NCI-H2029 (cell line): Measurements from ENCODE around the gene OR56A5.
"Not testable (repeated sequence)": the region's sequence is repeated elsewhere in the genome, so short reads cannot be mapped to it uniquely, and the experiment has no call there.

Source experiments
- DNase-seq: peaks from one replicate; lab custom pipeline; 2025; lab: John Stamatoyannopoulos, UW

OR56A5 gene, protein sequence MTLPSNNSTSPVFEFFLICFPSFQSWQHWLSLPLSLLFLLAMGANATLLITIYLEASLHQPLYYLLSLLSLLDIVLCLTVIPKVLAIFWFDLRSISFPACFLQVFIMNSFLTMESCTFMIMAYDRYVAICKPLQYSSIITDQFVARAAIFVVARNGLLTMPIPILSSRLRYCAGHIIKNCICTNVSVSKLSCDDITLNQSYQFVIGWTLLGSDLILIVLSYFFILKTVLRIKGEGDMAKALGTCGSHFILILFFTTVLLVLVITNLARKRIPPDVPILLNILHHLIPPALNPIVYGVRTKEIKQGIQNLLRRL

GRCh38 chr11:5968394-5968793 lies at the start of gene OR56A5:
OR56A5 (minus strand) TSS chr11:5968494; CDS start chr11:5968494, 0 bp downstream.
- no peak for DNase-seq

GRCh38 chr11:6013042-6013441 lies 44.7 kb upstream of the OR56A5 start:
- DNase-seq, result no peak

DNA sequence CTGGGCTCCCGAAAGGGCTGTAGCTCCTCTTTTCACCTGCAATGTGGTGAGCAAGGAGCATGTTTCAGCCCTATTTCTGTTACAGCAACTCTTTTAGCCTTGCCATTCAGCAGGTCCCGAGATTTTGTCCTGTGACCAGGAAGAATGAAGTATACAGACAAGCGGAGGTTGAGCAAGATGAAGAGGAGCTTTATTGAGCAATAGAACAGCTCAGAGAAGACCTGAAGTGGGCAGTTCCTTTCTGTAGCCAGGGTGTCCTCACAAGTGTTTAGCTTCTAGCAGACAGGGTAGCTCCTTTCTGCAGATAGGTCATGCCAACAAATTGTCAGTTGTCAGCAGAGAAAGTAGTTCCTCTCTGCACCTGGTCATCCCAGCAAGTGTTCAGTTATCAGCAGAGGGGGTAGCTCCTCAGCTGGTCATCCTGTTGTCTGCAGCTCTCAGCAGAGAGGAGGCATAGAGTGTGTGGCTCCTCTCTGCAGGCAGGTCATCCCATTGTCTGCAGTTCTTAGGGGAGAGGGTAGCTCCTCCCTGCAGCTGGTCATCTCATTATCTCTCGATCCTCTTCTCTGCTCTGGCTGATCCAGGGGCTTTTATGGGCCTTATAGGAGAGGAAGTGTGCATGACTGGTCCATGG lies 43.9 kb upstream of the OR56A5 start:
- no peak for DNase-seq

DNA sequence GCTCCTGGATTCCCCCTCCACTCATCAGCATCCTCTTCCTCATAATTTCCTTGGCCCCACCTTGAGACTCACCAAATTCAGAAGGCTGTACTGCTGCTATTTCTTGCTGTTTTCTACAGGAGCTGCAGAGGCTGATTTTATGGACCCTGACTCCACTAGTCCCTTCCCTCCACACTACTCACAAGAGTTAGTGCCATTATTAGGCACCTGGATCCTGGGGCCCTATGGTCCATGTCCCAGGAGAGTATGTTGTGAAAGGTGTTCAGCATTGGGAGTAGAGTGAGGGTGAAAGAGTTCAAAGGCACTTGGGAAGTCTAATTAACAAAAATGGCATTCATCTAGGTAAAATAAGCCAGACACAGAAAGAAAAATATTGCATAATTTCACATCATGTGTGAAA lies 38.6 kb upstream of the OR56A5 start, which contains the start of gene OR56A4:
Gene OR56A4 (minus strand): TSS at position 101 of the 400 bp plus-strand sequence. CDS start 3,954 bp downstream, outside the sequence.
- DNase-seq, result no peak

DNA sequence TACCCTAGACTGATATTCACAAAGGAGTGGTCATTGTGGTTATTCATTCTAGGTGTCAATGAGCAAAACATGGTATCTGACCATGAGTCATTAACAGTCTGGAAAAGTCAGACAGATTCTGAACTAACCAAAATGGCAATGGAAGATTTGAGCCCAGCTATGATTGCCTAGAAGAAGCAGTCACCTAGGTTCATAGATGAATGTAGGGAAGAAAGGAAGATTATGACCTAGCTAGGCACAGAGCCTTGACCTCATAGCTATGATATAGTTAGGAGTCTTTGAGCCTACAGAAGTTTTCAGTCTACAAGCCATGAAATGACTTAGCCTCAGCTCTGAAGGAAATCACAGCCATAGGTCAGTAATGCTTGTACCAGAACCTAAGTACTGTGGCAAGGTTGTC lies 38.1 kb upstream of the OR56A5 start:
- DNase-seq, result no peak

DNA sequence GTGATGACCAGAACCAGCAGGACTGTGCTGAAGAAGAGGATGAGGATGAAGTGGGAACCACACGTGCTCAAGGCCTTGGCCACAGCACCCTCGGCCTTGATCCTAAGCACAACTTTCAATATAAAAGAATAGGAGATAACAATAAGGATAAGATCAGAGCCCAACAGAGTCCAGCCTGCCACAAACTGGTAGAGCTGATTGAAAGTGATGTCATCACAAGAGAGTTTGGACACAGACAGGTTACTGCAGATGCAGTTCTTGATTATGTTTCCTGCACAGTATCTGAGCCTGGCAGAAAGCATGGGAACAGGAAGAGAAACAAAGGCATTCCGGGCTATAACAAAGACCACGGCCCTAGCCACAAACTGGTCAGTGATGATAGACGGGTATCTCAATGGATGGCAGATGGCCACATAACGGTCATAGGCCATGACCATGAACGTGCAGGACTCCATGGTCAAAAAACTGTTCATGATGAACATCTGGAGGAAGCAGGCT lies 34.0 kb upstream of the OR56A5 start:
- no peak for DNase-seq

GRCh38 chr11:5994791-5995190 lies 26.5 kb upstream of the OR56A5 start:
- DNase-seq, result no peak

DNA sequence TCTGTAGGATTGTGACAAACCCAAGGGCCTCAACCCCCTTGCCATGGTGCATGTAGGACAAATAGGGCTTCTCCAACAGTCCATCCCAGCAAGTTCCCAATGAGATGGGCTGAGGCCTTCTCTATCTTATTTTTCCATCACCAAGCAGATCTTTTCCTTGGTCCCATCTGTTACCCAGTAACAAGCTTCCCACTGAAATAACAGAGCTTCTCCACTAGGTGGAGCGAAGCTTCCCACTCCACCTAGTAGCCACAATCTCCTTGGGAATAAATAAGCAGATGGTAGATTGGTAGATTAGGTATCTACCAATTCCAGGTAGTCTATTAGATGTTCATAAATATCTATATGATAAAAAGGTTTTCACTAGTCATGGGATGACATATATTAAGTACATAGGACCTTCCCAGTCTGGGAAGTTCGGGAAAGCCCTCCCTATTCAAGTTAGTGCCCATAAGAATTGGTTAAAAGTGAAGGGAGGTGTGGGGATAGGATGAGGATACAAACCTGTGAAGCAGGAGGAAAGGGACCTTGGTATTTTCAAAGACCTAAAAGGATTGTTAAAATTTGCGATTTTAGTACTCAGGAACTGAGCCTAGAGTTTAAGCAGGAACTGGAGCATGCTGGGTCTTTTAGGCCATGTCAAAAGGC lies 24.4 kb upstream of the OR56A5 start:
- DNase-seq, result peak; percentile 1

DNA sequence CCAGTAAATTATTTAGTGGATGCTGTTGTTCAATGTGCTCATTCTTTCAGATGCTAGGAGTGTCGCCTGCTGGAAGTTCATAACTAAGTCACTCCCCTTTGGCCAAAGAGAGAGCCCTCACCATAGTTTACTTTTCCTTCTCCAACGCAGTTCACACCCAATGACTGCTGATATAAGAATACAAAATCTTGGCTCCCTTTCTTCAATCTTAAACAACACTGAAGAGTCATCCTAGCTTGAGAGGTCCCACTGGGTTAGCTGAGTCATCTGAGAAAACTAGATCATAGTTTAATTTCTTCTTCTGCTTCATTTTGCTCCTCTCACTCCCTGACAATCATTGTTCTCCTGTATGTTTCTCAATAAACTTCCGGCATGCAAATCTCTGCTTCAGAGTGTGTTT lies 23.9 kb upstream of the OR56A5 start:
- DNase-seq, result no peak

GRCh38 chr11:5989203-5989602 lies 20.9 kb upstream of the OR56A5 start:
- DNase-seq, result no peak

- DNase-seq, result no peak
Observed at GRCh38 chr11:5986885-5987284, 18.6 kb upstream of the OR56A5 start, which contains the start of gene OR52L1. OR52L1 (minus strand) TSS chr11:5986985; CDS start chr11:5986930, 55 bp downstream.

- DNase-seq, result no peak
Observed at GRCh38 chr11:5983443-5983842, 15.1 kb upstream of the OR56A5 start.

GRCh38 chr11:5973530-5973929 lies 5.2 kb upstream of the OR56A5 start:
- no peak for DNase-seq

DNA sequence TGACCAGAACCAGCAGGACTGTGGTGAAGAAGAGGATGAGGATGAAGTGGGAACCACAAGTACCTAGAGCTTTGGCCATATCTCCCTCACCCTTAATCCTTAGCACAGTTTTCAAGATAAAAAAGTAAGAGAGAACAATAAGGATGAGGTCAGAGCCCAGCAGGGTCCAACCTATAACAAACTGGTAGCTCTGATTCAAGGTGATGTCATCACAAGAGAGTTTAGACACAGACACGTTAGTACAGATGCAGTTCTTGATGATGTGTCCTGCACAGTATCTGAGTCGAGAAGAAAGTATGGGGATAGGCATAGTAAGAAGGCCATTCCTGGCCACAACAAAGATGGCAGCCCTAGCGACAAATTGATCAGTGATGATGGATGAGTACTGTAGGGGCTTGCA lies 586 bp downstream of the OR56A5 start:
- no peak for DNase-seq

DNA sequence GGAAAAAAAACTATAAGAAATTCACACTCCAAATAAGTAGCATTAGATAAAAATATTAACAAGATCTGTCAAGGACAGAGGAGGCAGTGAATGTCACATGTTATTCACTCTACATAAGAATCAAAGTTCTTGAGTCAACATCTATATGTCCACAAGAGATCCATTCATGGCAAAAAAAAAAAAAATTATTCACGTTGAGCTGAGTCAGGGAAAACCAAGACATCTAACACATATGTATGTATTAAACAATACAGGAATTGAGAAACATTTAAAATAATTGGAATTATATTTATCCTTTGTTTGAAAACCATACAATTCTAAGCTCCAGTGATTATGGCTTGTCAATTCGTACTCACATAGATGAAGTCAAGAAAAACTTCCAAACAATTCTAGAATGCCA lies 1.3 kb downstream of the OR56A5 start:
- no peak for DNase-seq

DNA sequence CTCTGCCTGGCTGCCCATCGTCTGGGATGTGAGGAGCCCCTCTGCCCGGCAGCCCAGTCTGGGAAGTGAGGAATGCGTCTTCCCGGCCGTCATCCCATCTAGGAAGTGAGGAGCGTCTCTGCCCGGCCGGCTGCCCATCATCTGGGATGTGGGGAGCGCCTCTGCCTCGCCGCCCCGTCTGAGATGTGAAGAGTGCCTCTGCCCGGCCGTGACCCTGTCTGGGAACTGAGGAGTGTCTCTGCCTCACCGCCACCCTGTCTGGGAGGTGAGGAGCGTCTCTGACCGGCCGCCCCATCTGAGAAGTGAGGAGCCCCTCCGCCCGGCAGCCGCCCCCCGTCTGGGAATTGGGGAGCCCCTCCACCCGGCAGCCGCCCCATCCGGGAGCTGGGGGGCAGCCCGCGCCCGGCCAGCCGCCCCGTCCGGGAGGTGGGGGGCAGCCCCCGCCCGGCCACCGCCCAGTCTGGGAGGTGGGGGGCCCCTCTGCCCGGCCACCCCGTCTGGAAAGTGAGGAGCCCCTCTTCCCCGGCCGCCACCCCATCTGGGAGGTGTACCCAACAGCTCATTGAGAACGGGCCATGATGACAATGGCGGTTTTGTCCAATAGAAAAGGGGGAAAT lies 7.5 kb downstream of the OR56A5 start:
- DNase-seq, result not testable (repeated sequence)

DNA sequence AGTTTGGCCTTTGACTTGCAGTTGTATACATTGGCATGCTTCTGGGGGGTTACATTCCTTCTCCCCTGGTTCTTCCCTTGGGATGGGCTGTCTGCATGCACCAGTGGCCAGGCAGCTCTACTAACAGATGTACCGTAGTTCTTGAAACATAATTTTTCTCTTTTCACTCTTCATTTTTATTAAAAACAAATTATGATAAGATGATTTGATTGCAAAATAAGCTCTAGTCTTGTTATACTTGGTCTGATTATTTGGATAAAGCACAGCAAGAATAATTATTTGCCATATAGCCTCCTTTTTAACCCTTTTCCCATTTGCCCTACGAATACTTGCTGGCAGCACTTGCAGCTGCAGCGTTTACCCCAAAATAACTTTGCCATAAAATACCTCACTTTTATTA lies 12.7 kb downstream of the OR56A5 start:
- DNase-seq, result no peak

GRCh38 chr11:5941951-5942350 lies 26.3 kb downstream of the OR56A5 start, which contains the start of gene OR56A3:
OR56A3 (plus strand) TSS chr11:5942251; CDS start chr11:5947347, 5,096 bp downstream.
- DNase-seq, result no peak

GRCh38 chr11:5940748-5941147 lies 27.5 kb downstream of the OR56A5 start:
- DNase-seq, result no peak

DNA sequence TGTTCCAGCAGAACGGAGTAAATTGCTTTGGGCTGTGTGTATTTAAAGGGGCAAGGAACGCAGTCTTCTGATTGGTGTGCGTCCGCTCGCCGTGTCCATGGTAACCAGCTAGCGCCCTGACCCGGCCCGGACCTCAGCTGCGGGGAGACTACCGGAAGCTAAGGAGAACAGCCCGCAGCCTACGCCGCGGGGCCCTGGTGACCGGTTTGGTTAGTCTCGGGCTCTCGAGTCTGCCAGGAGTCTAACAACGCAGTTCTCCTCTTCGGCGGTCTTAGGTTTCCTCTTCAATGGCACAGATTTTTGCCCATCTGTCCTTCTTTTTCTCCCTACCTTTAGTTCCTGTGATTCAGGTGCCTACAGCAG lies 29.7 kb downstream of the OR56A5 start:
- DNase-seq, result no peak

DNA sequence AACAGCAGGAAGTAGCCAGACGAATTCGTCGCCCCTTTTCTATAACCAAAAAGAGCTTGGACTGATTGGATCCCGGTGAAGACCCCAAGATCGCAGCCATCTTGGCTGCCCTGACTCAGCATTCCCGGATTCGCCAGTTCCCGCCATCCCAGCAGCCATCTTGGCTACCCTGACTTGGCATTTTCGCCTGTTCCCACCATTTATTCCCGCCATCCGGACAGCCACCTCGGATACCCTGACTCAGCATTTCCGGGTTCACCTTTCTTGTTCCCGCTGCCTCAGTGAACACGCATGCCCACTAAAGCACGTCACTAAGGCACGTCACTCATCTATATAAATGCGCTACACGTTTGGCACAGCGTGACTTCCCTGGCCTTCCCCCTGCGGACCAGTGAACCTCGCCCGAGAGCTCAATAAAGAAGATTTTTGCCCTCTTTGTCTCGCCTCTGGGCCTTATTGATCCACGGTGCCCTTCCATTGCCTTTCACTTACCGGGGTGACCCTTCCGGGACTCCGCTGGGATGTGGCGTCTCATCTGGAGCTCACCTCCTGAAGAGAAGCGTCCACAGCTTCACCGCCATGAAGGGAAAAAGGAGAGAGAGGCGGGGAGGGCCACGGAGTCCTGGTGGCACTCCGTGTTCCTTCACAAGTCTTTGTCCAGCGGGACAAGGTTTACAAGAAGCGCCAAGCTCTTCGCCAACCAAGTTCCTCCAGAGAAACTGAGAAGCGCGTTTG lies 30.3 kb downstream of the OR56A5 start:
- DNase-seq, result no peak

- no peak for DNase-seq
Observed at GRCh38 chr11:5933116-5933515, 35.2 kb downstream of the OR56A5 start.
